ENCODE results near the gene ZFAND3.

Gene ZFAND3

GRCh38 chr6:38195113-38195635, 375.6 kb downstream of the ZFAND3 start:
- 100% methylated on average over 1 to 2 of the region's 5 CpGs for WGBS, 2 experiments (ENCODE audit: insufficient coverage in 2 of 2)
- no peaks in the 10 kb centered on the region for H3K36me3 ChIP-seq (ENCODE audit: control insufficient read depth, insufficient read depth, low read length)
- H3K4me3 ChIP-seq (ENCODE audit: extremely low read depth, insufficient read depth, low read length, poor library complexity, severe bottlenecking) = no peak overlapping the region
- no peaks in the 10 kb centered on the region for H3K4me1 ChIP-seq (ENCODE audit: control insufficient read depth, insufficient read depth, low read length, poor library complexity, severe bottlenecking)
- no peak overlapping the region for H3K27ac ChIP-seq (ENCODE audit: low read depth, low read length, severe bottlenecking)
- no peaks in the 10 kb centered on the region for H3K9me3 ChIP-seq (ENCODE audit: control insufficient read depth, low read length)

DNA sequence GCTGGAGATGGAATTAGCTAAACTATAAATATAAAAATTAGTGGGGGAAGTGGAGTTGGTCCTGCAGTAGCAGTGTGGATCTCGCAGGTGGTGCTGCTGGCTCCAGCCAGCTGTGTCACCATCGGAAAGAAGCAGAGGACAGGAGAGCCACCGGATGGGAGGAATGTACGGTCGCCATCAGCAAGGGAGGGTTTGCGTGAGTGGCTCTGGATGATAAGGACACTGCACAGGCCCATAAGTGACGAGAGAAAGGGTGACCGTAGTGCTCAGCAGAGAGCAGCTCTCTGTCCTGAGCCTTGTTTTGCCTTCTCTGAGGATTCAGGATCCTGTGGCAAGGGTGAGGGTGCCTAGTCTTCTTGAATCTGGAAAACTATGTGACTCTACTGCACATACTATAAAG, 378.7 kb downstream of the ZFAND3 start:
- no peaks in the 10 kb centered on the region for H3K9me3 ChIP-seq (ENCODE audit: control insufficient read depth, low read length)
- no peaks in the 10 kb centered on the region for H3K4me1 ChIP-seq (ENCODE audit: control insufficient read depth, insufficient read depth, low read length, poor library complexity, severe bottlenecking)
- H3K27ac ChIP-seq (ENCODE audit: low read depth, low read length, severe bottlenecking) = no peak overlapping the region
- no peaks in the 10 kb centered on the region for H3K36me3 ChIP-seq (ENCODE audit: control insufficient read depth, insufficient read depth, low read length)
- H3K4me3 ChIP-seq (ENCODE audit: extremely low read depth, insufficient read depth, low read length, poor library complexity, severe bottlenecking) = no peak overlapping the region
- 86 to 93% methylated on average over 7 to 8 of the region's 8 CpGs for WGBS, 2 experiments (ENCODE audit: insufficient coverage in 2 of 2)
